Amygdala (tissue), 56 donors: ENCODE results near the gene STXBP4.
"Not testable (repeated sequence)": the region's sequence is repeated elsewhere in the genome, so short reads cannot be mapped to it uniquely, and the experiment has no call there.

ENCODE experiments used
- DNase-seq, 56 donors: peaks; one replicate each; lab custom pipeline; 2025; lab: John Stamatoyannopoulos, UW

The STXBP4 gene

GRCh38 chr17:55038291-55038690, 69.7 kb downstream of the STXBP4 start:
- no peak for DNase-seq

GRCh38 chr17:55040611-55041010, 72.0 kb downstream of the STXBP4 start:
- DNase-seq, result no peak

GRCh38 chr17:55053855-55054254, 85.3 kb downstream of the STXBP4 start:
- DNase-seq, result no peak

GRCh38 chr17:55054429-55054828, 85.9 kb downstream of the STXBP4 start:
- DNase-seq, result no peak

GRCh38 chr17:55056526-55056925, 88.0 kb downstream of the STXBP4 start:
- DNase-seq, result no peak

- no peak for DNase-seq
Measured at GRCh38 chr17:55057184-55057583, 88.6 kb downstream of the STXBP4 start.

- DNase-seq, result no peak
Measured at GRCh38 chr17:55059724-55060123, 91.2 kb downstream of the STXBP4 start.

- DNase-seq, result no peak
Measured at GRCh38 chr17:55062921-55063320, 94.4 kb downstream of the STXBP4 start.

- DNase-seq, result no peak
Measured at GRCh38 chr17:55063885-55064874, 95.6 kb downstream of the STXBP4 start.

- no peak for DNase-seq
Measured at GRCh38 chr17:55067697-55068439, 99.3 kb downstream of the STXBP4 start.

GRCh38 chr17:55068862-55069811, 100.6 kb downstream of the STXBP4 start:
- DNase-seq, result no peak

GRCh38 chr17:55069983-55070529, 101.5 kb downstream of the STXBP4 start:
- DNase-seq, result no peak

GRCh38 chr17:55072898-55073297, 104.3 kb downstream of the STXBP4 start:
- DNase-seq, result no peak

- not testable (repeated sequence) for DNase-seq
Measured at GRCh38 chr17:55073467-55073866, 104.9 kb downstream of the STXBP4 start.

- no peak for DNase-seq
Measured at GRCh38 chr17:55081559-55081958, 113.0 kb downstream of the STXBP4 start.

GRCh38 chr17:55086635-55087058, 118.1 kb downstream of the STXBP4 start:
- DNase-seq, result no peak

GRCh38 chr17:55089256-55089655, 120.7 kb downstream of the STXBP4 start:
- no peak for DNase-seq

GRCh38 chr17:55090079-55090492, 121.5 kb downstream of the STXBP4 start:
- no peak for DNase-seq

GRCh38 chr17:55093353-55093752, 124.8 kb downstream of the STXBP4 start:
- DNase-seq, result no peak

GRCh38 chr17:55098765-55099164, 130.2 kb downstream of the STXBP4 start:
- no peak for DNase-seq
